HepG2 (cell line): ENCODE data around the gene VAPA.

Experiments used
- CEBPB ChIP-seq: IDR thresholded peaks from 2 replicates; pipeline ENCODE4 v1.6.1; 2011; ENCODE audit warnings: low read depth, low read length, improper control_type of control experiment, borderline replicate concordance
- EZH2 ChIP-seq: conservative IDR thresholded peaks from 2 replicates; pipeline ENCODE4 v1.6.1; 2012; ENCODE audit warnings: mild to moderate bottlenecking, low read depth, low read length, moderate library complexity
- FOXK2 ChIP-seq: fragments of 450-650 bp; IDR thresholded peaks from 2 replicates; pipeline ENCODE4 v1.6.1; 2016
- FOXM1 ChIP-seq: sonication (generic); formaldehyde crosslinking; IDR thresholded peaks from 2 replicates; pipeline ENCODE4 v1.5.0; 2020; ENCODE audit warnings: missing genetic modification reagents
- TCF7L2 ChIP-seq: IDR thresholded peaks from 2 replicates; pipeline ENCODE4 v1.6.1; 2011; ENCODE audit warnings: mild to moderate bottlenecking, low read depth, low read length, moderate library complexity
- ZNF607 ChIP-seq: sonication (generic); formaldehyde crosslinking; IDR thresholded peaks from 2 replicates; pipeline ENCODE4 v1.5.1; 2020; ENCODE audit warnings: missing genetic modification reagents, mild to moderate bottlenecking, borderline replicate concordance
- TF ChIP-seq, protein P1 (sequence below): sonication (generic); formaldehyde crosslinking; IDR thresholded peaks from 2 replicates; pipeline ENCODE4 v1.4.0; 2020; ENCODE audit warnings: missing genetic modification reagents
- TF ChIP-seq, protein P2 (sequence below): sonication (generic); formaldehyde crosslinking; IDR thresholded peaks from 2 replicates; pipeline ENCODE4 v1.8.1; 2023; ENCODE audit warnings: missing genetic modification reagents, inconsistent platforms, borderline replicate concordance
- TF ChIP-seq, protein P3 (sequence below): sonication (generic); formaldehyde crosslinking; IDR thresholded peaks from 2 replicates; pipeline ENCODE4 v1.5.0; 2020; ENCODE audit warnings: mild to moderate bottlenecking, missing genetic modification reagents, moderate library complexity
- TF ChIP-seq, protein P4 (sequence below): sonication (generic); formaldehyde crosslinking; IDR thresholded peaks from 2 replicates; pipeline ENCODE4 v1.5.0; 2020; ENCODE audit warnings: missing genetic modification reagents

DNA sequence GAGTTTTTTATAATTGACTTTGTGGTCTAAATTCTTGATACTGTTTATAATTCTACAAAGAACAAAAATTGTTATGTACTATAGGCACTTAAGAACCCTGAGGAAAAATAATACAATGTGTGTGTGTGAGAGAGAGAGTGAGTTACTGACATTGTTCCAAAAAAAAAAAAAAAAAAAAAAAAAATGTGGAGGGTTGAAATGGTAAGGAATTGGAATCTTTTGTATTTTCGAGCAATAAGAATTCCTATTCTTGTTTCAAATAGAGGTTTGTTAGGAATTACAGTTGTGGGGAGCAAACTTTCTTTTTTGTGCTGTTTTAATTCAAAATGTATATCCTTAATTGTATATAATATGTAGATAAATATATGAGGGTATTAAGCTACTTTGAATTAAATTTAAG, 45.7 kb downstream of the VAPA start:
- TF ChIP-seq FOXM1, result no peak
- TF ChIP-seq TCF7L2, result no peak
- TF ChIP-seq, protein P1, sequence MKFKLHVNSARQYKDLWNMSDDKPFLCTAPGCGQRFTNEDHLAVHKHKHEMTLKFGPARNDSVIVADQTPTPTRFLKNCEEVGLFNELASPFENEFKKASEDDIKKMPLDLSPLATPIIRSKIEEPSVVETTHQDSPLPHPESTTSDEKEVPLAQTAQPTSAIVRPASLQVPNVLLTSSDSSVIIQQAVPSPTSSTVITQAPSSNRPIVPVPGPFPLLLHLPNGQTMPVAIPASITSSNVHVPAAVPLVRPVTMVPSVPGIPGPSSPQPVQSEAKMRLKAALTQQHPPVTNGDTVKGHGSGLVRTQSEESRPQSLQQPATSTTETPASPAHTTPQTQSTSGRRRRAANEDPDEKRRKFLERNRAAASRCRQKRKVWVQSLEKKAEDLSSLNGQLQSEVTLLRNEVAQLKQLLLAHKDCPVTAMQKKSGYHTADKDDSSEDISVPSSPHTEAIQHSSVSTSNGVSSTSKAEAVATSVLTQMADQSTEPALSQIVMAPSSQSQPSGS (CRISPR knock-in tag), result no peak
- TF ChIP-seq, protein P2, sequence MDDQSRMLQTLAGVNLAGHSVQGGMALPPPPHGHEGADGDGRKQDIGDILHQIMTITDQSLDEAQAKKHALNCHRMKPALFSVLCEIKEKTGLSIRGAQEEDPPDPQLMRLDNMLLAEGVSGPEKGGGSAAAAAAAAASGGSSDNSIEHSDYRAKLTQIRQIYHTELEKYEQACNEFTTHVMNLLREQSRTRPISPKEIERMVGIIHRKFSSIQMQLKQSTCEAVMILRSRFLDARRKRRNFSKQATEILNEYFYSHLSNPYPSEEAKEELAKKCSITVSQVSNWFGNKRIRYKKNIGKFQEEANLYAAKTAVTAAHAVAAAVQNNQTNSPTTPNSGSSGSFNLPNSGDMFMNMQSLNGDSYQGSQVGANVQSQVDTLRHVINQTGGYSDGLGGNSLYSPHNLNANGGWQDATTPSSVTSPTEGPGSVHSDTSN (CRISPR knock-in tag), result no peak
- TF ChIP-seq, protein P3, sequence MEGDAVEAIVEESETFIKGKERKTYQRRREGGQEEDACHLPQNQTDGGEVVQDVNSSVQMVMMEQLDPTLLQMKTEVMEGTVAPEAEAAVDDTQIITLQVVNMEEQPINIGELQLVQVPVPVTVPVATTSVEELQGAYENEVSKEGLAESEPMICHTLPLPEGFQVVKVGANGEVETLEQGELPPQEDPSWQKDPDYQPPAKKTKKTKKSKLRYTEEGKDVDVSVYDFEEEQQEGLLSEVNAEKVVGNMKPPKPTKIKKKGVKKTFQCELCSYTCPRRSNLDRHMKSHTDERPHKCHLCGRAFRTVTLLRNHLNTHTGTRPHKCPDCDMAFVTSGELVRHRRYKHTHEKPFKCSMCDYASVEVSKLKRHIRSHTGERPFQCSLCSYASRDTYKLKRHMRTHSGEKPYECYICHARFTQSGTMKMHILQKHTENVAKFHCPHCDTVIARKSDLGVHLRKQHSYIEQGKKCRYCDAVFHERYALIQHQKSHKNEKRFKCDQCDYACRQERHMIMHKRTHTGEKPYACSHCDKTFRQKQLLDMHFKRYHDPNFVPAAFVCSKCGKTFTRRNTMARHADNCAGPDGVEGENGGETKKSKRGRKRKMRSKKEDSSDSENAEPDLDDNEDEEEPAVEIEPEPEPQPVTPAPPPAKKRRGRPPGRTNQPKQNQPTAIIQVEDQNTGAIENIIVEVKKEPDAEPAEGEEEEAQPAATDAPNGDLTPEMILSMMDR, result no peak
- no peak for TF ChIP-seq CEBPB
- TF ChIP-seq FOXK2, result no peak
- TF ChIP-seq, protein P4, sequence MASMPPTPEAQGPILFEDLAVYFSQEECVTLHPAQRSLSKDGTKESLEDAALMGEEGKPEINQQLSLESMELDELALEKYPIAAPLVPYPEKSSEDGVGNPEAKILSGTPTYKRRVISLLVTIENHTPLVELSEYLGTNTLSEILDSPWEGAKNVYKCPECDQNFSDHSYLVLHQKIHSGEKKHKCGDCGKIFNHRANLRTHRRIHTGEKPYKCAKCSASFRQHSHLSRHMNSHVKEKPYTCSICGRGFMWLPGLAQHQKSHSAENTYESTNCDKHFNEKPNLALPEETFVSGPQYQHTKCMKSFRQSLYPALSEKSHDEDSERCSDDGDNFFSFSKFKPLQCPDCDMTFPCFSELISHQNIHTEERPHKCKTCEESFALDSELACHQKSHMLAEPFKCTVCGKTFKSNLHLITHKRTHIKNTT, result no peak
- no peak for TF ChIP-seq ZNF607 (CRISPR knock-in tag)
- no peak for TF ChIP-seq EZH2
